SK-N-SH treated with all-trans-retinoic acid at 6 μM for 48 hours (cell line): ENCODE data around the gene MTHFD2.

Source experiments
- CREB5 ChIP-seq: fragments of 250-450 bp; sonication (Bioruptor Pico); IDR thresholded peaks from 2 replicates; pipeline ENCODE4 v1.5.1; 2020; ENCODE audit warnings: low read depth, mild to moderate bottlenecking, moderate library complexity
- TF ChIP-seq, protein P1 (sequence below): fragments of 250-450 bp; sonication (Bioruptor Pico); IDR thresholded peaks from 2 replicates; pipeline ENCODE4 v1.8.0; 2020; ENCODE audit warnings: mild to moderate bottlenecking, moderate library complexity, borderline replicate concordance

DNA sequence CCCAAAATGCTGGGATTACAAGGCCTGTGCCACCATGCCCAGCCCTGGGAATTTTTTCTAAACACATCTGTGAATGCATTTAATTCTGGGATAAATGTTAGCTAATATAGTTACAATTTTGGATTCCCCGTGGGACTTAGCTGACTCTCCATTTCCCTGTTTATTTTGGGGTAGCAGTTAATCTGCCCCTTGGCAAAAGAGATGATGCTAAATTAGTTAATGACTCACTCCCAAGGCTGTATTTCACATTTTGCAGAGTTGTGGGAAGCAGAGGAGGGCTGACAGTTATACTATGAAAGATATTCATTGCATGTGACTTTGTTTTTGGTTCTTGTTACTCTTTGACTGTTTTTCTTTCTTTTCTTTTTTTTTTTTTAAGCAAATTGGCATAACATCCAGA lies 3.2 kb downstream of the MTHFD2 start:
- no peak for TF ChIP-seq CREB5 (CRISPR knock-in tag)
- TF ChIP-seq, protein P1, sequence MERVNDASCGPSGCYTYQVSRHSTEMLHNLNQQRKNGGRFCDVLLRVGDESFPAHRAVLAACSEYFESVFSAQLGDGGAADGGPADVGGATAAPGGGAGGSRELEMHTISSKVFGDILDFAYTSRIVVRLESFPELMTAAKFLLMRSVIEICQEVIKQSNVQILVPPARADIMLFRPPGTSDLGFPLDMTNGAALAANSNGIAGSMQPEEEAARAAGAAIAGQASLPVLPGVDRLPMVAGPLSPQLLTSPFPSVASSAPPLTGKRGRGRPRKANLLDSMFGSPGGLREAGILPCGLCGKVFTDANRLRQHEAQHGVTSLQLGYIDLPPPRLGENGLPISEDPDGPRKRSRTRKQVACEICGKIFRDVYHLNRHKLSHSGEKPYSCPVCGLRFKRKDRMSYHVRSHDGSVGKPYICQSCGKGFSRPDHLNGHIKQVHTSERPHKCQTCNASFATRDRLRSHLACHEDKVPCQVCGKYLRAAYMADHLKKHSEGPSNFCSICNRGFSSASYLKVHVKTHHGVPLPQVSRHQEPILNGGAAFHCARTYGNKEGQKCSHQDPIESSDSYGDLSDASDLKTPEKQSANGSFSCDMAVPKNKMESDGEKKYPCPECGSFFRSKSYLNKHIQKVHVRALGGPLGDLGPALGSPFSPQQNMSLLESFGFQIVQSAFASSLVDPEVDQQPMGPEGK (CRISPR knock-in tag): no peak
